HG03135 (cell line): Measurements from ENCODE around the gene TMEM106B.
A peak's percentile ranks its signal among the peaks of the same experiment; 100 is the strongest.

Experiments
- ATAC-seq: cut with Tn5 transposase; IDR thresholded peaks from one replicate; pipeline ENCODE4 v1.9.1; 2021; ENCODE audit warnings: mild to moderate bottlenecking, moderate library complexity; ENCODE audit not compliant: unreplicated experiment

The TMEM106B gene

DNA sequence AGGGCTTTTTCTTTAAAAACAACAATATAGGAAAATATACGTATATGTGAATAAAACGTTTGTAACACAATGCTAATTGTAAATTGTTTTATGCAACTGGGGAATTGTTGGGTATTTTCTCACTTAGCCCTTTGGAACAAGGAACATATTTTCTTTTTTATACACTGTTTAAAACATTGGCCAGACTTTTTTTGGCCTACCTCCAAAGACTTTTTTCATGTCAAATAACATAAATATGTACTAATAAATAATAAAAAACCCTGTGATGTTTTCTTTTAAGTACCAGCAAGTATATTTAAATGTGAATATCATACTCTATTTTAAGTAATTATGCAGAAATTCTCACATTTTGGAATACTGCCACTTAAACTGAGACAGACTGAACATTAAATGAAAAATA is 15.7 kb downstream of the TMEM106B start:
- ATAC-seq: no peak

GRCh38 chr7:12228024-12228423 is 16.9 kb downstream of the TMEM106B start:
- ATAC-seq: no peak

DNA sequence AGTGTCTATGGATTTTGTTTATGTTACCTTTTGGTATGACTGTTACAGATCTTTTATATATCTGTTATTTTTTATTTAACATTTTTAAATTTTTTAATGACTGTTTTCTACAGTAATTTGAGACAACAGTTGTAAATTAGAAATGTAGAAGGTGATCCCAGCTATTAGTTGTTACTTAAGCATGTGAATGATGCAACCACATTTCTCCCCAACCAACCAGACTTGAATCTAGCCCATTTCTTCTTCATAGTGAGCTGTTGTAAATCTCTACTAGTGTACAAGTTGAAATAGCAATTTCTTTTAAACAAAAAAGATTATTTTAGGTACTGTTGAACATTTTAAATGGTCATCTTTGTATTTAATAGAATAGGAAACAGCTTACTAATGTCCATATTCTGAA is 18.0 kb downstream of the TMEM106B start:
- ATAC-seq: no peak

DNA sequence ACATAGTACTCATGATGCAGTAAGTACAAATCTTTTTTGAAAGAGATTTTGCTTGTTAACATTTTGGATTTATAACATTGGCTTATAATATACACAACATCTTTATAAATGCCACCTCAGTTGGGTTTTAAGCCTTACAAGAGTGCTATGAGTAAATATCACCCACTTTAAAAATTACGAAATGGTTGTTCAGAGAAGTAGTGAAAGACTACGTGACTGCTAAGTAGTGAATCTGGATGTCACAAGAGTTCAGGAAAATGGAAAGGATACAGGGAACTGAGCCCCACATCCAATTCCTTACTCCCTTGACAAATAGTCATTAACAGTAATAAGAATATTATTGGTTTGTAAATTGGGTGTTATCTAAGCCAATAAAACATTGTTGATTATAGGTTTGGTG is 20.0 kb downstream of the TMEM106B start:
- no peak for ATAC-seq

DNA sequence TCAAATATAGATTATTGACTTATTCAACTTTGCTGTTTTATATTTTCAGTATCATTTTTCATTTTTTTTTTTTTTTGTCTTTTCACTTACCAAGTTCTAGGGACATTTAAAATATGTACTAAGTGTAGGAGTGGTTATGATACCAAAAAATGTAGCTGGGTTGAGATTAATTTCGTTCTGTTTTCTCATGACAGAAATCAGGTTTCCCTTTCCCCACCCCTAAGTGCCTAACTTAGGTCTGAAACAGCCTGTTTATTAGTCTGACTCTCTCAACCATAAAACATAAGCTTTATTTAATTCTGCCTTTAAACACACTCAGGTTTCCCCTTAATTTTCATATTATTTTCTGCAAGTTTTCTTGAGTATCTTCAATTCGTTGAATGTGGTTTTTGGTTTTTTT is 22.1 kb downstream of the TMEM106B start:
- no peak for ATAC-seq

- ATAC-seq: no peak
These were observed 23.3 kb downstream of the TMEM106B start for GRCh38 chr7:12234334-12234865.

DNA sequence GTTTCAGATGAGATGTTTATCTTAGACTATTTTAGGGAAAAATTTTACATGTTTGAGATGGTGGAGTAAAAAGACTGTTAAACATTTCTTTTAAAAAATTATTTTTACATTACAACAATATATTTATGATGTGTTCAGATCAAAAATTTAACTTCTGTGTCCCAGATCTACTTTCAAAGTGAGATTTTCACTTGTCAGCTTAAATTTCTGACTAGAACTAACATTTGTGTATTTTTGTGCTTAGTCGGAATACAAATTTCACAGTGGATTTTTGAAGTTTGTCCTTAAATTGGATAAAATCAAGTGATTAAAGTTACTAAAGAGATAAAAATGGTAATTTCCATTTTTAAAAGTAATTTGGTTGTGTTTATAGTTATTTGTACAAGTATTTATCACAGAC is 24.9 kb downstream of the TMEM106B start:
- no peak for ATAC-seq

DNA sequence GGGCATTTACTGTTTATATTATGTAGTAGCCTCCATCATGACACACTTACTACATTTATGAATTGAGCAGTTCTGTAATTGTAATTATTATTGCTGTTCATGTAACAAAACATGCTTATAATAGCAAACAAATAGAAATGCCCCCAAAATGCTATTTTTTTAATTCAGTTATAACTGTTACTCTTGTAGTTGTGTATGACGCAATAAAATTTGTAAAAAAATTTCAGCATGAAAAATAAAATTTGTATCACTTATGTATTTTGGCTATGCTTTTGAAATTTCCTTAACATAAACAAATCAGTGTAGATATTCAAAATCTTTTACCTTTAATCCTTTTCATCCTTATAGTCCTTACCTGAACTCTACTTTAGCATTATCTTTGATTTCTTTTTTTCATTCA is 25.9 kb downstream of the TMEM106B start:
- no peak for ATAC-seq

DNA sequence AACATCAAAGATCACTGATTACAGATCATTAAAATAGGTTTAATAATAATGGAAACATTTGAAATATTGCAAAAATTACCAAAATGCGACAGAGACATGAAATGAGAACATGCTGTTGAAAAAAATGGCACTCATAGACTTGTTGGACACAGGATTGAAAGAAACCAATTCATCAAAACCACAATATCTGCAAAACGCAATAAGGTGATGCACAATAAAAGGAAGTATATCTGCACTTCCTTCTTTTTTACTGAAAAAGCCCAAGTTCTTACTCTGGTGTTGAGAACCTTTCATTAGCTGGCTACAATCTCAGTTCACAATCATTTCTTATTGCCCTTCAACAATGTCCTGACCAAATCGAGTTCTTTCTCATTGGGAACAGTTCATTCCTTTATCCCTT is 28.7 kb downstream of the TMEM106B start:
- ATAC-seq: no peak

DNA sequence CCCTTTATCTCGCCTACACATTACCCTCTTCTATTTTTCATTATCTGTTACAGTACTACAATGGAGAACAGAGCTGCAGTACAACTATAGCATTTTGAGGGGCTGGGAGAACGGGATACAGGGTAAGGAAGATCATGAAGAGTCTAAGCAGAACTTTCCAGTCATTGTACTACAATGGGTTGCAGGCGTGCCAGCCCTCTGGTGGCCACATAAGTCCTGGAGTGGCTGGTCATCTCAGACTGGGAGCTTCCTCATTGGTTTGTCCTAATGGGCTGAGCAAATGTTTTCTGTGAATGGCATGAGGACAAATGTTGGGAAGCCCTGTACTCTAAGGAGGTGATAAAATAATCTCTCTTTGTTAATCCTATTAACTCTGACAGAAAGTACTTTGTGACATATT is 33.0 kb downstream of the TMEM106B start:
- ATAC-seq: no peak

- no peak for ATAC-seq
These were observed 33.6 kb downstream of the TMEM106B start for GRCh38 chr7:12244694-12245093.

DNA sequence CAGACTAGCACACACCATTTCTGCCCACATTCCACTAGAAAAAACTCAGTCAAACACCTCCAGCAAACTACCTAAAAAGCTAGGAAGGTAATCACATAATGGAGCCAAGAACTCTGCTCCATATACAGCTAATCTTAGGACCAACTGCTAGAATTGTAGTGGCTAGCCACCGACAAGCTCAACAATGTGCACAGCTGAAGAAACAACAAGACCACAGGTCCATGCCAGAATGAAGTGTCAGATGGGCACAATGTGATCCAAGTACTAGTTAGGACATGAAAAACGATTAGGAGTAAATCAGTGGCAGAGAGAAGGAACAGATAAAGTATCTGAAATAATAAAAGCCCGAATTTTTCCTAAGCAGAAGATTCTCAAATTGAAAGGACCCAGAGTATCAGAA is 38.6 kb downstream of the TMEM106B start:
- no peak for ATAC-seq

GRCh38 chr7:12250232-12250631 is 39.1 kb downstream of the TMEM106B start:
- no peak for ATAC-seq

DNA sequence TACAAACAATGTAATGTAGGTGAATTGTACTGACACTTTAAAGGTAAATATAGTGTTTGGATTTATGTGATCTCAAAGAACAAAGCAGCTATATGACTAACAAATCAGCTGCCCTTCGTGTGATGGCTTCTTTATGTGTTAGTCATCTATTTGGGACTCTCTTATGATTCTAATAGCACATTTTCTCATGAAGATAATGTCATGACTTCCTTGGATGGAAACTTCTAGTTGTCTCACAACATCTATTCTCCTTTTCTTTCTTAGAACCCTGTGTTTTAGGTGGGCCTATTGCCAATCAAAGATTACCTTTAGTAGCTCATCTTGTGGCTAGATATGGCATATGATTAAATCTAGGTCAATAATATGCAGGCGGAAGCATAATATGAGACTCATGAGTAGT is 45.0 kb downstream of the TMEM106B start:
- ATAC-seq: no peak

DNA sequence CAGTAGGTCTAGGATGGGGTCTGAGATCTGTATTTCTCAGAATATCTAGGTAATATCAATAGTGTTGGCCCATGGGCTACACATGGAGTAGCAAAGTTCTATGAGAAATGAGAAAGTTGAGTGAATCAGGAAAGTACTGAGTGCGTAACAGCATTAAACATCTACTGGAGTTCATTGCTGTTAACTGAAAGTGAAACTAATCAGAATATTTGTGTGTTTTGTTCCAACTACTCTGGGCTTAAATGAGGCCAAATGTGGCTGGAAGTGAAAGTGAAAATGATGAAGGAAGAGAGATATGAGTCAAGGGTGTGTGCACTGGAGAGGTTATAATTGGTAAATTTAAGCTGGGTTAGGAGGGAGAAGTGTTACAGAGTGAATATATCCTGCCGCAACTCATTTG is 46.5 kb downstream of the TMEM106B start:
- ATAC-seq: peak; percentile 100

DNA sequence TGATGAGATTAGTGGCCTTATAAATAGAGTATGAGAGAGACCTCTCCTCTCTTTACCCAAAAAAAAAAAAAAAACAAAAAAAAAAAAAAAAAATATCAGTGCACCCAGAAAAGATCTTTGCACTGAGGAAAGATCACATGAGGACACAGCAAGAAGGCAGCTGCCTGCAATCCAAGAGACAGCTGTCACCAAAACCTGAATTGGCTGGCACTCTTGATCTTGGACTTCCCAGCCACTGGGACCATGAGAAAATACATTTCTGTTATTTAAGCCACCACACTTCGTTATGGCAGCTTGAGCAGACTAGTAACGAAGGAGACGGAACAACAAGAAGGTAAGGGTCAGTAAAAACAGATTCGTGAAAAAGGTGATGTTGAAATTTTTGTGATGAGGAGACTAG is 47.0 kb downstream of the TMEM106B start:
- ATAC-seq: no peak

GRCh38 chr7:12267542-12267941 is 56.4 kb downstream of the TMEM106B start:
- no peak for ATAC-seq

GRCh38 chr7:12269100-12269895 is 58.2 kb downstream of the TMEM106B start:
- no peak for ATAC-seq

GRCh38 chr7:12281038-12281437 is 69.9 kb downstream of the TMEM106B start:
- ATAC-seq: no peak

- ATAC-seq: no peak
These were observed 76.8 kb downstream of the TMEM106B start for GRCh38 chr7:12287901-12288300.

- no peak for ATAC-seq
These were observed 78.9 kb downstream of the TMEM106B start for GRCh38 chr7:12289996-12290395.

DNA sequence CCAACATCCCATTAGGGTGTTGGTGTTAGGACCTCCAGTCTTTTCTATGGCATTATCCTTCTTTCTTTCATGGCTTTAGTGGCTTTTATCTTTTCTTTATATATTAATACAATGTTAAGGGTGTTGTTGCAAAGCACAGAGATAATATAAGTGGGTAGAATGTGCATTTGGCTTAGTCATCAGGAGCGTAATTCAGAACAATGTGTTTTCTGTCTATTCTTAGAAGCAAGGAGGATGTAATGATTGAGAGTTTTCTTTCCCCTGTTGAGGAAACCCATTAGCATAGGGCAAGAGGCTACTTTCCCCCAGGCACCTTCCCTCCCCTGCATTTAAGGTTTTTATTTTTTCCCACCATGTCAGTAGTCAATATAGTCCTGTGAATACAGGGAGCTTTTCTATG is 79.7 kb downstream of the TMEM106B start:
- no peak for ATAC-seq

- ATAC-seq: no peak
These were observed 80.8 kb downstream of the TMEM106B start for GRCh38 chr7:12291870-12292269.
